ENCODE data around the gene ADPRHL1.

DNA sequence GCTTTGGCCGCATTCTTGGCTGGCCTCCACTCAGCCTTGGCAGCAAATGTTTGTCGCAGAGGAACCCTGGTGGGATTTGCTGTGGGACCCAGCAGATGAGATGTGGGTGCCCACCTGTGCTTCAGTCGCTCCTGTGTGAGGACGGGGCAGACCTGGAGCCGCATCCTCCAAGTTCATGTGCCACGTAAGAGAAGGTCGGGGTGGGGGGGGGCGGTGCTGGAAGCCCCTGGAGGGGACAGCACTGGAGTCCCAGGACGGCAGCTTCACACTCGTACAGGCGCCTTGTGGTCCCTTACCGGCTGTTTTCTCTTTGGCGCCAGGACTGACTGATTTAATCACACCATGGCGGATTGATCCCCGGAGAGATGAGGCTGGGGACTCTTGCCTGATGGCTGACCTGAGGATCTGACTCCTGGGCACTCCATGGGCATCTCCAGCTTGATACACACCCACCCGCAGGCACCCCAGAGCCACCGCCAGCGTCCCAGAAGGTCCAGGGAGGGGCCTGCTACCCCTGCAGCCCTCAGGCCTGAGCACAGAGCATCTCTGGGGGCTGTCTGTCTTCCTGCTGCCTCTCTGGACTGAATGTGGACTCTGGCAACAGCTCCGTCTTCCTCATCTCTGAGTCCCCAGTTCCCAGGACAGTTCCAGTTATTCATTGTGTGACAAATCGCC is 79.3 kb downstream of the ADPRHL1 start:
- no peak for TF ChIP-seq FOXJ3 (CRISPR knock-in tag; IDR thresholded peaks at IDR 0.05; ENCODE audit: borderline replicate concordance)
- no peak for TF ChIP-seq CBFB (CRISPR knock-in tag; IDR thresholded peaks at IDR 0.05; ENCODE audit: low read depth)
- TF ChIP-seq, protein P1, sequence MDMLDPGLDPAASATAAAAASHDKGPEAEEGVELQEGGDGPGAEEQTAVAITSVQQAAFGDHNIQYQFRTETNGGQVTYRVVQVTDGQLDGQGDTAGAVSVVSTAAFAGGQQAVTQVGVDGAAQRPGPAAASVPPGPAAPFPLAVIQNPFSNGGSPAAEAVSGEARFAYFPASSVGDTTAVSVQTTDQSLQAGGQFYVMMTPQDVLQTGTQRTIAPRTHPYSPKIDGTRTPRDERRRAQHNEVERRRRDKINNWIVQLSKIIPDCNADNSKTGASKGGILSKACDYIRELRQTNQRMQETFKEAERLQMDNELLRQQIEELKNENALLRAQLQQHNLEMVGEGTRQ (CRISPR knock-in tag; IDR thresholded peaks at IDR 0.05): no peak
- no peak for TF ChIP-seq TCF7 (CRISPR knock-in tag; IDR thresholded peaks at IDR 0.05; ENCODE audit: low read depth)
- TF ChIP-seq FOXK1 (CRISPR knock-in tag; IDR thresholded peaks at IDR 0.05): no peak
- TF ChIP-seq ZNF121 (CRISPR knock-in tag; IDR thresholded peaks at IDR 0.05): no peak
